ENCODE measurements around the gene GBGT1.
A peak's percentile ranks its signal among the peaks of the same experiment; 100 is the strongest.
"Not testable (repeated sequence)": the region's sequence is repeated elsewhere in the genome, so short reads cannot be mapped to it uniquely, and the experiment has no call there.

Gene GBGT1

GRCh38 chr9:133194597-133194996, 30.9 kb upstream of the GBGT1 start:
- DNase-seq, result no peak

DNA sequence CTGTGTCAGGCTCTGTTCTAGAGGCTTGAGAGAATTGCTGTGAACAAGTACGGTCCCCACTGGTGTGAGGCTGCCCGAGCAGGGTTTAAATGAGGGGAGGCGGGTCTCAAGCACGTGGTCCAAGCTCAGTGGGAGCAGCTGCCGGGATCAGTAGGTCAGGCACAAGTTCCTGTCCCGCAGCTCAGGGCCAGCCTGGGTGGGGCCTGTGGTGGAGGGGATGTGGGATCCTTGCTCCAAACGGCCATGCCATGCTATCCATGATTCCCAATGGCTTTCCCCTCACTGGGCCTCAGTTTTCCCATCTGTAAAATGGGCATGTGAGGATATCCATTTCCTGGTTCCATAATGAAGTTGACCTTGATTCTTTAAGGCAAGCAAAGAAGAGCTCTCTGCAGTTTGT, 28.3 kb upstream of the GBGT1 start:
- DNase-seq, result no peak

- no peak for DNase-seq
Observed at GRCh38 chr9:133189826-133190225, 26.1 kb upstream of the GBGT1 start.

DNA sequence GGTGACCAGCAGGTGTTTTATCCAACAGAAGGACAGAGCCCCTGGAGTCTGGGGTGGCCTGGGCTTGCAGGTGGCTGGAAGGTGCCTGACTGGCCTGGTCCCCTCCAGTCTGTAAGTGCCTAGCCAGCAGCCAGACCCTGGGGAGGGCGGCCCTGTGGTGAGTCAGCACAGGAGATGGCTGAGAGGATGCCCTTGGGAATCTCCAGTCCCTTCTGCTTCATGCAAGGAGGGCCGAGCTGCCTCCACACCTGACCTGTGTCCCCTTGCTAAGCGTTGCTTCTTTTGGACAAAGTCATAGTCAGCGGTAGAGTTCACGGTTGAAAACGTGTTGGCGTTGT, 25.1 kb upstream of the GBGT1 start:
- no peak for DNase-seq

DNA sequence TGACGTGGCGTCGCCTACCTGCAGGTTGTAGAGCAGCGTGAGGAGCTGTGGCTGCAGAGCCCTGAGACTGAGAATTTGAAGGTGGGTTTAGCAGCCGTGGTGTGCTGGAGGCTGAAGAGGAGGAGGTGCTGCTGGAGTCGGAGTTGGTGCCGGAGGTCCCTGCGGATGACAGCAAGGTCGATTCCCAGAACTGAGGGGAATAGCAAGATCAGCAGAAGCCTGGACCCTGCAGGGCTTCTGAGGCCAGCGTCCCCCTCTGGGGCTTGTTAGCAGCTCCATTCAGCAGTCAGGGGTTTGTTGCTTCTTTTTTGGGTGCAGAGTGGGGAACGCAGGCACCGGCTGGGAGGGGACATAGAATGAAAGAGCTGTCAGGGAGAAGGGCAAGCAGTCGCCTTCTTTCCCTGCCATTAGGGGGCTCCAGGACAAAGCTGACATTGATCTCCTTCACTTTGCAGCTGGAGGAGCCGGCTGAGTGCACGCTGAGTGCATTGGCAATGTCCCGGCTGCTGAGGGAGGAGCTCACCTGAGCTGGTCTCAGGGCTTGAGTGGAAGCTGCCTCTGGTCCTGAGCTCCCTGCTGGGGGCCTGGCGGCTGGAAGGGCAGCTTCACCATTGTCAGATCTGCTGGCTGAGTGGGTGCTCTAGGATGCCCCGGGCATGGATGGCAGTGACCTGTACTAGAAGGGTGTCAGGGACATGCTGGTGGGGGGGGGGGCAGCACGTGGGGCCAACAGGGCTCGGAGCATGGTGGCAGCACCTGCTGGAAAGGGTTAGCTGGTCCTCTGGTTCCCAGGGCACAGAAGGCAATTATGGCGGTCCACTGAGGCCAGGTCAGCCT, 24.5 kb upstream of the GBGT1 start:
- DNase-seq, result peak; percentile 68

DNA sequence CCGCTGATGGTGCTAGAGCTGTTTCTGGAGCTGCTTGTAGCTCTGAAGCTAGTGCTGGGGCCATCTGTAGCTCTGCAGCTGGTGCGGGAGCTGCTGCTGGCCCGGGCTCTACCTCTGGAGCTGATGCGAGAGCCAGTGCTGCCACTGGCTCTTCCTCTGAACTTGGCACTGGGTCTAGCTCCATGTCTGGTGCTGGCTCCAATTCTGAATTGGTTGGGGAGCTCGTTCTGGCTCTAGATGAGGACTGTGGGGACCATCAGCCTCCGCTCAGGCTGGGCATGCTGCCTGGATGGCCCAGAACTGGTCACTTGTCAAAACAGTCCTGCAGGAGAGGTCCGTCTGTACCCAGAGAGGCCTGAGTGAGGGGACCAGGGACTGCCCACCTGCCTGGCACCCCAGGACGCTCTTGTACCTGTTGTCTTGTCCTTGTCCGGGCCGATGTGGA, 23.9 kb upstream of the GBGT1 start:
- DNase-seq, result no peak

GRCh38 chr9:133186736-133187135, 23.0 kb upstream of the GBGT1 start:
- no peak for DNase-seq

GRCh38 chr9:133184971-133185370, 21.3 kb upstream of the GBGT1 start:
- peak; percentile 65 for DNase-seq

GRCh38 chr9:133182151-133182550, 18.4 kb upstream of the GBGT1 start:
- DNase-seq, result no peak

GRCh38 chr9:133181561-133181960, 17.8 kb upstream of the GBGT1 start:
- DNase-seq, result no peak

DNA sequence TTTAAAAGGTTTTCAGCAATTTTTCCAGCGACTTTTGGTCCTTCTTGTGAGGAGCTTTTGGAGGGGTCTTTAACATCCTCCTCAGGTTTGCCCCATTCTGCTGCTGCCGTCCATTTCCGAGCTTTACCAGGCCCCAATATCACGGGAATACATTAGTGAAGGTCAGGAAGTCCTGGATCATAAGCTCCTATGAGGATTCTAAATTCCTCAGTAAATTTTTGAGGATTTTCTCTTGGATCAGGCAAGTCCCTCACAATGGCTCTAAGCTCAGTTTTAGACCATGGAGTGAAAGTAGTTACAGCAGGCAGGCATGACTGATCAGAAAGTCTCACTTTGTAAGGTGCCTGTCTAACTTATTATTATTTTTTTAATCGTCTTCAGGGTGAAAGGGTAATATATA, 17.2 kb upstream of the GBGT1 start:
- no peak for DNase-seq

DNA sequence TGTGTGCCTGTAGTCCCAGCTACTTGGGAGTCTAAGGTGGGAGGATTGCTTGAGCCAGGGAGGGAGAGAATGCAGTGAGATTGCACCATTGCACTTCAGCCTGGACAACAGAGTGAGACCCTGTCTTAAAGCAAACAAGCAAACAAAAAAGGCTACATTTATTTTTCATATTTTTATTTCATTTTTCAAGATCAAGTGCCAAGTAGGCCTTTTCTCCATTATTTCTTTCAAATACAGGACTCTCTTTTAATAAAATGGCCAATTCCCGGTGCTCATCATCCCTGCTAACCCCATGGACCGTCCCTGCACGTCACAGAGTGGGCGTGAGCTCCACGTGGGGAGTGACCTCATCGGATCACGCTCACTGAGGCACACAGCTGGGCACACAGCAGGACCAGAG, 9.3 kb upstream of the GBGT1 start:
- DNase-seq, result no peak

- peak; percentile 26 for DNase-seq
Observed at GRCh38 chr9:133171161-133171961, 7.6 kb upstream of the GBGT1 start.

GRCh38 chr9:133170716-133171115, 7.0 kb upstream of the GBGT1 start:
- no peak for DNase-seq

- DNase-seq, result not testable (repeated sequence)
Observed at GRCh38 chr9:133169687-133170086, 6.0 kb upstream of the GBGT1 start.

- DNase-seq, result no peak
Observed at GRCh38 chr9:133169102-133169501, 5.4 kb upstream of the GBGT1 start.

DNA sequence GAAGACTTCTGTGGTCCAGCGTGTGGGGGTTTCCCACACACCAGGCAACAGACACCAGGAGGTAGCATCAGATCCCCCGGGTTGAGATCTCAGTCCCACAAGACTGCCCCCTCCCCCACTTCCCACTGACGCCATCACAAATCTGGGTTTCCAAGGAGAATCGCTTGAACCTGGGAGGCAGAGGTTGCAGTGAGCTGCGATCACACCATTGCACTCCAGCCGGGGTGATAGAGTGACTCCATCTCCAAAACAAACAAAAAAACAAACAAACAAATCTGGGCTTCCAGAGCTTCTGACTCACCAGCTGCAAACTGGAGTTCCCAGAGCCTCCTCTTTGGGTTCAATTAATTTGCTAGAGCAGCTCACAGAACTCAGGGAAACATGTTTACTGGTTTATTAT, 4.7 kb upstream of the GBGT1 start:
- no peak for DNase-seq

- DNase-seq, result no peak
Observed at GRCh38 chr9:133167769-133168168, 4.1 kb upstream of the GBGT1 start.

DNA sequence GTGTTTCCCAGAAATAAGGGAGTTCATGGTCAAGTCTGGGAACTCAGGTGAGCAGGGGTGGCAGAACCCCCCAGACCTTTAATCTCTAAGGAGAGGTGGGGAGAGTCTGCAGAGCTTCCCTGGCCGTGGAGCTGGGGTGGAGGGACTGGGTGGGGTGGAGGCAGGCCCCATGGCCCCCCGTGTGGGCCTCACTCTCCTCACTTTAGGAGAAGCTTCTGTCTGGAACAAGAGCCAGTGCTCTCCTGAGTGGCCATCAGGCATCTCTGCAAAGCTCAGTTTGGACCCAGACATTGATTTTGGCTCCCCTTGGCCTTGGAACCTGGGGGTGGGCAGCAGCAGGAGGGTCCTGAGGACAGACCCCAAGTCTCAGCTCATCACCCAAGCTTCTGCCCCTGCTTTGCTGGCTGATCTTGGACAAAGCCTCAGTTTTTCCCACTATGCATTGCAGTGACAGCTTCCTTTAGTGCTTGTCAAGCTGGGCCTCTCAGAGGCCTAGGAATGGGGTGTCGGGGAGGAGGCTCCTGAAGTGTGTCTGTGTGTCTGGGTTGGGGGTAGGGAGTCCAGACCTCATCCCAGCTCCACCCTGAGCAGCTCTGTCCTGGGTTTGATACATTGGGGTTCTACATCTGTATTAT, 3.5 kb upstream of the GBGT1 start:
- DNase-seq, result no peak

DNA sequence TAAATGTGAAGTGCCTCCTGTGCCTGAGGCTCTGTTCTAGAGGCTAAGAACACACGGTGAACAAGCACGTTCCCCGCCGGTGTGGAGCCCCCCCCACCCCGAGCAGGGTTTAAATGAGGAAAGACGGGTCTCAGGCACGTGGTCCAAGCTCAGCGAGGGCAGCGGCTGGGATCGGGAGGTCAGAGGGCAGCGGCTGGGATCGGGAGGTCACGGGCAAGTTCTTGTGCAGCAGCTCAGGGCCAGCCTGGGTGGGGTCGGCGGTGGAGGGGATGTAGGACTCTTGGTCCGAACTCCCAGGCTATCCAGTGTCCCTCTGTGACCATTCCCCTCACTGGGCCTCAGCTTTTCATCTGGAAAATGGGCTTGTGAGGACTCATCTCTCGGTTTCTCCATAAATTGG, 2.7 kb upstream of the GBGT1 start:
- no peak for DNase-seq

GRCh38 chr9:133165452-133165730, 1.7 kb upstream of the GBGT1 start:
- DNase-seq, result no peak

- DNase-seq, result no peak
Observed at GRCh38 chr9:133164191-133164590, 477 bp upstream of the GBGT1 start.

DNA sequence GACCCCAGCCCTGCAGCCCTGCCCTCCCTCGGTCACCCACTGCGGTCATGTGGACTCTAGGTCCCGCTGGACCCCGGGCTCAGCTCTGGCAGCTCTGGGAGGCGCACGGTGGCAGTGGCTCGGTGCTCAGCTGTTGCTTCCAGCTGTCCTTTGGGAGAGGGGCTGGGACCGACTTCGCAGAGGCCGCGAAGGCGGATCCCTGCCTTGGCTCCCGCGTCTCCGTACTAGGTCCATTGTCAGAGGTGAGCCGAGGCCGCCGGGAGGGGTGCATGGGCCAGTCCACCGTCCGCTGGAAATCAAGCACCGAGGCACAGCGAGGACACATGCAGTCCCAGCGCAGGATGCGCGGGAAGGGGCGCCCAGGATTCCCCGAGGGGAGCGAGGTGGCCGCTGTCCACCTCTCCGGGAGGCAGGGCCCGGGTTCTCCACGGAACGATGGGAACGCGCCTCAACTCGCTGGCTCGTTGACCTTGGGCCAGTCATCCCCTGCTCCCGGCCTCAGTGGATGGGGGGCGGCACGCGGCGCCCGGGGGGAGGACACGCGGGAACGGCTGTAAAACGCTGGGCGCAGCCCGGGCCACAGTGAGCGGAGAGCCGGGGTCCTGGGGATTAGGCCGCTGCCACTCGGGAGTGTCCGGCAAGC, 732 bp downstream of the GBGT1 start:
- no peak for DNase-seq

- no peak for DNase-seq
Observed at GRCh38 chr9:133161547-133161950, 2.2 kb downstream of the GBGT1 start.

All from NCI-H146 (cell line).